ENCODE results near the gene NUP210L.
A peak's percentile ranks its signal among the peaks of the same experiment; 100 is the strongest.

NUP210L gene

DNA sequence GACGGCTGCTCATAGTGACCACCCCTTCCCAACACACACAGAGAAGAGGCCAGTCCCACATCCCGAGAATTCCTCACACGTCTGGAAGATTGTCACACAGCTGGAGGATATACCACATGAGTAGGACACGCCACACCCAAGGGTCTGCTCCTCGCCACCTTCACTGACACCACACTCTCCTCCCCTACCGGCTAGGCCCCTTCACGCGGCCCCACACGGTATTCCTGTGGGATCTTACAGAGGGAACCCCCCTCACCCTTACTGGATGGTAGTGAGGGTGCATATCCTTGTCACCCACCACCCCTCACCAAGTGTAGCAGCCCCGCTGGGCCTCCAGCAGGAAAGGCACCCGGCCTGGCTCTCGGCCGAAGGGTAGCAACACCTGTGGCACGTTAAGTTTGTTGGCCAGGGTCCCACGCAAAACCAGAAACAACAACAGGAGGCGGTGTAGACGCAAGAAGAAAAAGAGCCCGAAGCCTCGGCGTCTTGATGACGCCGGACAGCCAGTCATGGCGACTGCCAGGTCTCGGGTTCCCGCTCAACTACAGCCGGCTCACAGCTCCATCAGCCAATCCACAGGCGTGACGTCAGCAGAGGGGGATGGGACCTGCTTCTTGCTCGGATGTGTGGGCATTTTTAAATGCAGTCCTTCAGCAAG is at the start of gene NUP210L:
NUP210L (minus strand) TSS at position 540 of the 658 bp plus-strand sequence.
- DNase-seq: no peak

GRCh38 chr1:154199563-154199879 is 44.6 kb upstream of the NUP210L start:
- DNase-seq: no peak

- DNase-seq: peak; percentile 66
These were observed 44.1 kb upstream of the NUP210L start for GRCh38 chr1:154198756-154199562.

DNA sequence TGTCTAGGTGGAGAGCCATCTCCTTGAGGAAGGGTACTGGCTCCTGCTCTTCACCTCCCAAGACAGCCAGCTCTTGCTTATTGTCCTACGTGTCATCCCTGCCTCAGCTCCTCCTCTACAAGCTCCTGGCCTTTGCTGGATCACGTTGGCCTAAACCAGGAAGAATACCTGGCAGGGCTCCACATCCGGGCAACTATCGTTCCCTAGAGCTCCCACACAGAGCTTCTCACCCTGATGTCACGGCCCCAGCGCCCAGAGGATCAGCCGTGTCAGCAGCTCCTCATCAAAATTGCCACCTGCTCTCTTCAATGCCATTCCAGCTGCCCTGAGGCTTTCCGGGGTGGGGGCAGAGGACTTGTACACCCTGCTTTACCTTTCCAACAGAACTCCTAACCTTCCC is 38.9 kb upstream of the NUP210L start:
- peak; percentile 94 for DNase-seq

DNA sequence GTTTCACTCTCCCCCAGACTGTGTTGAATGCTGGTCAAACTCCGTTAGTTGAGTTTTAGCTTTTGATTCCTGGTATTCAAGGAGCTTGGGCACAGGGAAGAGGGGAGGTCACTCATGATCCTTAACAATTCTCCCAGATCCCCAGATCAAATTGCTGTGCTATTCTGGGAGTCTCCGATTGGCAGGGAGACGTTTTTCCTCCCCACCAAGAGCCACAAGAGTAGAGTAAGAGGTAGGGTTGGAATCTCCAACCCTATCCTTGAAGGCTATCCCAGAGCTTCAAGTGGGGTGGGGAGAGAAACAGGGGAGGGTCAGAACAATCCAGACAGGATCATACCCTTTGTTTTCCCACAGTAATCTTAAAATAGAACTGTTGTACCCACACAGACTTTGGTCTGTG is 37.6 kb upstream of the NUP210L start:
- DNase-seq: no peak

DNA sequence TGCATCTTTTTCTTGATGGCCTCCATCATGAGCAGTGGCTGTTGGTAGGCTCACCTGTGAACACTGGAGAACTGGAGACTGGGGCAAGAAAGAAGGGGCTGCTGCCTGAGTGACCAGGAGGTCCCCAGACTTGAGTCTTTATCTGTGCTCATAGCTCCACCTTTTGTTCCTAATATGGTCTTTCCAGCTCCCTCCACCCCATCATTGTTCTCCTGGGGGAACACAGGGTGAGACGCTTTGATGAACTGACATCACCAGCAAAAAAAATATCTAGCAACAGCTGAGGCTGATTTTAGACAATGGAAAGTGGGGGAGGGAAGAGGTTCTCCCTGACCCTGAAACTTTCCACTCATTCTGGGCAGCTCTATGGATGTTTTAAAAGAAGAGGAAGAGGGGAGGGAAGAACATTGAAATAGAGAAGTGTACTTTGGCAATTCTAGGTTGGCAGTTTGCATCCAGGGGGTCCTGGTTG is 37.2 kb upstream of the NUP210L start, which contains the start of gene TPM3:
TPM3 (minus strand) TSS at position 111 of the 472 bp plus-strand sequence; CDS start at position 29, 82 bp downstream.
- DNase-seq: no peak

DNA sequence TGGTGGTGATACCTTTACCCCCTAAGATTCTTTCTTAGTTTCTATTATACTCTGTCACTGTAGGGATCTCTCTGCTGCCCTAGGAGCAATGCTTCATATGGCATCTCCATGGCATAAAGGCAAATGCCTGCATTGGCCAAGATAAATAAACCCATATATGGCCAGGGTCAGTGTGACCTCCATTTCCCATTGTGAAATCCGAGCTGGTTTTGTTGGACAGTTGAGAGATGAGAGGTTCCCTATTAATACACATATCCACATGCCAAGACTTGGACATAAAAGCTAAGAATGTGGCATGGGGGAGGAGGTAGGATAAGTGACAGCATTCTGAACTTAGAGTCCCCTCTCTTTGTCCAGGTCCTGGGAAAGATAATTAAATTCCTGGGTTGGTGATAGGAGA is 35.7 kb upstream of the NUP210L start:
- DNase-seq: no peak

DNA sequence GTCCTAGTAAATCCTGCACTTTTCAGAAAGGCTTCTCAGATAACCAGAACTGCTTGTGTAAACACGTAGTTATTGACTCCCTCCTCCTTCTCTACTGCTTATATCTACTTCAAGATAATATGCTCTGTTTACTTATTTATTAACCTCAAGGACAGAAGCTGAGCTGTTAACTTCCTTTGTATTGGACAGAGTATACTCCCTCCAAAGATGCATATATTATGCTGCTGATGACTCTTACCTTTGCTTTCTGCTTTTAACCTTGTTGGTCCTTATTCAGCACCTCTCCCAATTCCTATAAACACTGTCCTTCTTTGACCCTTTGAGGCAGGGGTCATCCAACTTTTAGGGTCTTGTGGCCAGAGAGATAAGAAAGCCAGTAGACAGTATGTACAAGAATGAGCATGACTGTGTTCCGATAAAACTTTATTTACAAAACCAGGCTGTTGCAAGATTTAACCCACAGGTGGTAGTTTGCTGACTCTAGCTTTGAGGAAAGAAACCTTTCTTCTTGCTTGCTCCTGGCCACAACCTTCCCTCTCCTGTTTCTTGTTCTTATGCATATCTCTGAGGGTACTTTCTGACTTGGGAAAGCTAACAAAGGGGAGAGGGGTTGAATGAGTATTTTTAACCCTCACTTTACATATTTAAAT is 32.1 kb upstream of the NUP210L start:
- DNase-seq: no peak

DNA sequence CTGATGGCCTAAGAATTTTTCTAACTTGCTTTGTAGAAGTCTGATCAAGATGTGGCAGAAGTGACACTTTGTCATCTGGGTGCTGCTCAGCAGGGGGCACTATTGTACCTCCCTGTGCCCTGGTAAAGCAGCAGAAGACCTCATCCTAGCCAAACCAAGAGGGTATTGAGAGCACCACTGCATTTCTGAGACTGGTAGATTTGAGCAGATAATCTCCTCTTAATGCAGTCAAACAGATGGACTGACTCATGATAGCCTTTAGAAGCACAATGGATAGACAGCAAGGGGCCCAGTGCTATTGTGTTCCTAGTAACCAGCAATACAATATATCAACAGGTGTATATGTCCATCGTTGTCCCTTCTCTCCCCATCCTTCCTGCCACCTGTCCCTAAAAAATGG is 31.3 kb upstream of the NUP210L start:
- peak; percentile 81 for DNase-seq

- DNase-seq: peak; percentile 100
These were observed 28.4 kb upstream of the NUP210L start for GRCh38 chr1:154183046-154183915.

DNA sequence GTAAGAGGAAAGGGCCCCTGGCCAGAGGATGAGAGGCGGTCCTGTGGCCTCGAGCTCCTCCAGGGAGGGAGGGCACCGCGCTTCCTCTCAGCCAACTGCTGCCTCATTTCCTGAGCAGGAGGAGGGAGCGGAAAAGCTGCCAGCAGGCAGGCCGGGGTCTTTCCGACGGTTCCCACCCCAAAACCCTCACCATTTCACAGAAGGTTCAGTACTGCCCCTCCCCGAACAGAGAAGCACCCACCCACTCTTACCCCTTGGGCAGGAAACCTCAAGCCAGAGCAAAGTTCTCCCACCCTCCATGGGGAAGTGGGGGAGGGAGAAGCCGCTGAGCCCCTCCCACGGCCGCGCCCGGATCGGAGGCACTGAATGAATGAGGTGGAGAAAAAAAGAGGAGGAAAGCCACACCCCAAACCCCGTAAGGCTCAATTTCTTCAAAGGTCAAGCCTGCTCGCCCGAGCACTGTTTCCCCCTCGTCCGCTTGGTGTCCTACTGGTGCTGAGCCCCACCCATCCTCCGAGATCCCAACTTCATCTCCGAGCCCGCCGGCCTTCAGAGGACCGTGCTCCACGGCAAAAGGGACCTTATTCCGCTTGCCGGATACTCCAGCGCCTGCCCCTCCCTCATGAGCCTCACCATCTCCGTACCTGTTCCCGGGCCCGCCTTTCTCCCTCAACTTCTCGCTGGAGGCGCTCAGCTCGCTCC is 27.6 kb upstream of the NUP210L start:
- no peak for DNase-seq

GRCh38 chr1:154181944-154182343 is 27.1 kb upstream of the NUP210L start:
- no peak for DNase-seq

DNA sequence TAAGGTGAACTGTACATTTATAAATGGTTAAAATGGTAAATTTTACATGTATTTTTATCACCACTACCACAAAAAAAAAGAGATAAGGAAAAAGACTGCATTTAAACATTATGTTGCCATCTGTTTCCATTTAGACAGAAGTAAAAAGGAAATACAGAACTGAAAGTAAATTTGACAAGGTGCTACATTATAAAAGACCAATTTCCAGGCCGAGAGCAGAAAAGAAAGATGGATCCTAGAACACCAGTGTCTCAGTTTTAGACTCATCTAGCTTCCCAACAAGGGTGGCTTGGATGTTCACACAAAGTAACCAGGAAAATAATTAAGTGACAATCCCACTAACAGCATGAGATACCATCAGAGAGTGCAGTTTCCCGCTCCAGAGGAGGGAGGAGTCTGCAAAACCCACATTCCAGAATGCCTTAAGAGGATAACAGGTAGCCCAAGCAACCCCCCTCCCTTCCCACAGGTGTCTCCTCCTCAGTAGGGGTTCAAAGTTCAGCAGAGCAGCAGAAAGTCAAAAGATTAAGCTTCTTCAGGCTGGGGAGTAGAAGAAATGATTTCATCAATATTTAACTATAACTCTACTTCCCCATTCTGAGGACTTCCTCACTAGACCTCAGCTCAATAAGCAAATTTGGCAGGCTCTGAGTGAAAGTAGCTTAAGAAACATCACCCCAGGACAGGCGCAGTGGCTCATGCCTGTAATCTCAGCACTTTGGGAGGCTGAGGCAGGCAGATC is 25.2 kb upstream of the NUP210L start:
- no peak for DNase-seq

DNA sequence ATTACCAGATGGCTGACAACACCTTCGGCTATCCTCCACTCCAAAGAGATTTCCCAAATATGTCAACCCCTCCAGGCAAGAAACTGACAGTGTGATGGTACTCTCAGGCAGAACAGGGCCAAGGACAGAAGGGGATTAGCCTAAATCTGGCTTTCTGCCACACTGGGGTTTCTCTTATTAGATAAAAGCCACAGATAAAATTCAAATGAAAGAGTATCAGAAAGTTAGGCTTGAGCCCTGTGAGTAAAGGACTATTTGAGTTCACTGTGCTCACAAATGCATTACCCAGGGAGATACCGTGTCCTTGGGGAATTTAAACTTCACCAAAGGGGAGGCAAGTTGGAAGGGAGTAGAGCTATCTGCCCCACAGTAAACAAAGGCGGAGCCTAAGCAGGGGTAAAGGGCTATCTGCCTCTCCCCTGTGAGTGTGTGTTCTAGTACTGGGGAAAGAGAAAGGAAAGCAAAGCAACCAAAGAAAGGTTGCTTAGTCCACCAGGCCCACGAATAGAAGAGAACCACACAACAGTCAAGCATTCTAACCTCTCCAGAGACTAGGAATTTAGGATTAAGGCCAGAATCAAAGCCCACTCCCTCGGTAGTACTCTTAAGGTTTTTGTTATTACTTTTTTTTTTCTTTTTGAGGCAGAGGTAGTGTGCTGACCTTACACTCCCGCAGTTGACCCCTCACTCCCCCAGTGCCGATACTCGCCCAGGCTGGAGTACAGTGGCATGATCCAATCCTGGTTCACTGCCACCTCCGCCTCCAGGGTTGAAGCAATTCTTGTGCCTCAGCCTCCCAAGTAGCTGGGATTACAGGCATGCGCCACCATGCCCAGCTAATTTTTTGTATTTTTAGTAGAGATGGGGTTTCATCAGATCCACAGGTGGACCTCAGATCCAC is 24.3 kb upstream of the NUP210L start:
- no peak for DNase-seq

GRCh38 chr1:154178013-154178412 is 23.1 kb upstream of the NUP210L start:
- DNase-seq: no peak

GRCh38 chr1:154176337-154176736 is 21.5 kb upstream of the NUP210L start:
- no peak for DNase-seq

DNA sequence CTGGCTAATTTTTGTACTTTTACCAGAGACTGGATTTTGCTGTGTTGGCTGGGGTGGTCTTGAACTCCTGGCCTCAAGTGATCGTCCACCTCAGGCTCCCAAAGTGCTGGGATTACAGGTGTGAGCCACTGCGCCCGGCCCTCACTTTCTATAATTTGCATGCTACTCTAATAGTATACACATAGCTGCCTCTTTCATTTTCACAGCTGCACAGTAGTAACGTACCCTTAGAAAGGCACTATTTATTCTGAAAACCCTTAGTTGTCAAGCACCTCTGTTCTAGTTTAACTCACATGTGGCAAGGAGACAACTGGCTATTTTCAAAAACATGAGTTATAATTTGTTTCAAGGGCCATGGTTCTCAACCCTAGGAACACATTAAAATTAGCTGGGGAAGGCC is 19.8 kb upstream of the NUP210L start:
- DNase-seq: no peak

- no peak for DNase-seq
These were observed 17.0 kb upstream of the NUP210L start for GRCh38 chr1:154171880-154172279.

DNA sequence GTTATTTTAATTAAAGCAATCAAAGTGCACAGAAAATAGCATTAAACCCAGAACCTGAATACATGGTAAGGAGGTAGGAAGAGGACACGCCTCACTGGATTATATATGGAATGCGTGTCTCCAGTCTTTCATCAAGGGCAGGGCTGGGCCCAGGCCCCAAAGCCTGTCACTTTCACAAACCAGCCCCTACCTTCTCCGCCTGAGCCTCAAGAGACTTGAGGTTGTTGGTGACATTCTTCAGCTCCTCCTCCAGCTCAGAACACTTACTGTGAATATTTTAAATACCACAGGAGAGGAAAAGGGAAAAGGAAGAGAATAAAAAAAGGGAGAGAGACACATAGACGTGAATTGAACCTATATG is 16.3 kb upstream of the NUP210L start:
- no peak for DNase-seq

DNA sequence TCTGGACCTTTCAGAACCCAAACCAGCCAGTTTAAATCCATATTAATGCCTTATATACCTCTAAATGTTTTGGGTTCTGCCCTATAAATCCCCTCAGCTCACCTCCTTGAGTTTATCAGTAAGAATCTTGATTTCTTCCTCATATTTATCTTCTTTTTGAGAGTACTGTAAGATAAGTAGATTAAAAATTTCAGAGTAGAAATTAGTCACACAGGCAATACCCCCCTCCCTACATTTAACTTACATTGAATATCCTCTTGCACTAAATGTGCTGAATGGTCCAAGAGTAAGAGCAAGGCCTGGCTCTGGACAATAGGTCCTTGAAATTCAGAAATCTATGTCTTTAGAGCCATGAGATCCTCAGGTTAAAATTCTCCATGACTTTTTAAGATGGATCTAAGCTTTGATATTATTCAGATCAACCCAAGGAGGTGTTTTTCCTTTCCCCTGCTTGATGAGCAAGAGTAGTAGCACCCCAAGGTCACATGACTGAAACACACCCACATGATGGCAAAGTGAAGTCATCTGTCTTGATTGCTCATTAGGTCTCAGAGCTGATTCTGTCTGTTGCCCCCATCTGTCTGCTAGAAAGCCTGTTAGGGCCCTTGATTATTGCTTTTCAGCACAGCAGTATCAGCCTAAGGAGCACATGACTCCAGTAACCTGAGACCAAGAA is 15.8 kb upstream of the NUP210L start:
- no peak for DNase-seq
